Dedifferentiated amniotic fluid mesenchymal stem cell (primary cell): Measurements from ENCODE around the gene MICAL2.

ENCODE experiments used
- DNase-seq: peaks from one replicate; pipeline ENCODE4 v3.0.0-alpha.2; 2016; ENCODE audit errors: extremely low spot score

Gene MICAL2

GRCh38 chr11:12098601-12099000, 11.8 kb upstream of the MICAL2 start:
- DNase-seq, result no peak

- DNase-seq, result no peak
Measured at GRCh38 chr11:12099132-12099873, 11.1 kb upstream of the MICAL2 start.

GRCh38 chr11:12100429-12100828, 10.0 kb upstream of the MICAL2 start:
- no peak for DNase-seq

GRCh38 chr11:12100841-12101242, 9.5 kb upstream of the MICAL2 start:
- DNase-seq, result no peak

GRCh38 chr11:12101318-12101717, 9.1 kb upstream of the MICAL2 start:
- DNase-seq, result no peak

GRCh38 chr11:12102588-12103410, 7.6 kb upstream of the MICAL2 start:
- DNase-seq, result no peak

GRCh38 chr11:12103411-12104225, 6.8 kb upstream of the MICAL2 start:
- DNase-seq, result no peak

GRCh38 chr11:12105471-12105870, 4.9 kb upstream of the MICAL2 start:
- DNase-seq, result no peak

- no peak for DNase-seq
Measured at GRCh38 chr11:12106101-12106500, 4.3 kb upstream of the MICAL2 start.

GRCh38 chr11:12106501-12106900, 3.9 kb upstream of the MICAL2 start:
- no peak for DNase-seq

- DNase-seq, result no peak
Measured at GRCh38 chr11:12108875-12109453, 1.4 kb upstream of the MICAL2 start.

- no peak for DNase-seq
Measured at GRCh38 chr11:12109591-12110196, 696 bp upstream of the MICAL2 start.

- DNase-seq, result no peak
Measured at GRCh38 chr11:12110714-12111548, 541 bp downstream of the MICAL2 start.

- no peak for DNase-seq
Measured at GRCh38 chr11:12111549-12112520, 1.4 kb downstream of the MICAL2 start.

GRCh38 chr11:12112750-12113149, 2.4 kb downstream of the MICAL2 start:
- no peak for DNase-seq

GRCh38 chr11:12113294-12113693, 2.9 kb downstream of the MICAL2 start:
- no peak for DNase-seq

GRCh38 chr11:12114193-12115033, 4.0 kb downstream of the MICAL2 start:
- no peak for DNase-seq

- DNase-seq, result no peak
Measured at GRCh38 chr11:12116425-12117032, 6.1 kb downstream of the MICAL2 start.
